Measurements from ENCODE around the gene GTF3C2. TPM values are rescaled to one million over a fixed set of nuclear protein-coding genes. Genes with fewer than 3 reads are reported as not detected.
A peak's percentile ranks its signal among the peaks of the same experiment; 100 is the strongest.

The GTF3C2 gene
- total and polyA plus RNA-seq, 2 of the 13 experiments (the other 11 are each of a cell fraction or from before 2014, with no cell fraction given), result 77.5 to 130 TPM

- TF ChIP-seq, protein P1, sequence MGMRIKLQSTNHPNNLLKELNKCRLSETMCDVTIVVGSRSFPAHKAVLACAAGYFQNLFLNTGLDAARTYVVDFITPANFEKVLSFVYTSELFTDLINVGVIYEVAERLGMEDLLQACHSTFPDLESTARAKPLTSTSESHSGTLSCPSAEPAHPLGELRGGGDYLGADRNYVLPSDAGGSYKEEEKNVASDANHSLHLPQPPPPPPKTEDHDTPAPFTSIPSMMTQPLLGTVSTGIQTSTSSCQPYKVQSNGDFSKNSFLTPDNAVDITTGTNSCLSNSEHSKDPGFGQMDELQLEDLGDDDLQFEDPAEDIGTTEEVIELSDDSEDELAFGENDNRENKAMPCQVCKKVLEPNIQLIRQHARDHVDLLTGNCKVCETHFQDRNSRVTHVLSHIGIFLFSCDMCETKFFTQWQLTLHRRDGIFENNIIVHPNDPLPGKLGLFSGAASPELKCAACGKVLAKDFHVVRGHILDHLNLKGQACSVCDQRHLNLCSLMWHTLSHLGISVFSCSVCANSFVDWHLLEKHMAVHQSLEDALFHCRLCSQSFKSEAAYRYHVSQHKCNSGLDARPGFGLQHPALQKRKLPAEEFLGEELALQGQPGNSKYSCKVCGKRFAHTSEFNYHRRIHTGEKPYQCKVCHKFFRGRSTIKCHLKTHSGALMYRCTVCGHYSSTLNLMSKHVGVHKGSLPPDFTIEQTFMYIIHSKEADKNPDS (CRISPR knock-in tag; IDR thresholded peaks at IDR 0.05), result peak; percentile 92
- TF ChIP-seq, protein P2, sequence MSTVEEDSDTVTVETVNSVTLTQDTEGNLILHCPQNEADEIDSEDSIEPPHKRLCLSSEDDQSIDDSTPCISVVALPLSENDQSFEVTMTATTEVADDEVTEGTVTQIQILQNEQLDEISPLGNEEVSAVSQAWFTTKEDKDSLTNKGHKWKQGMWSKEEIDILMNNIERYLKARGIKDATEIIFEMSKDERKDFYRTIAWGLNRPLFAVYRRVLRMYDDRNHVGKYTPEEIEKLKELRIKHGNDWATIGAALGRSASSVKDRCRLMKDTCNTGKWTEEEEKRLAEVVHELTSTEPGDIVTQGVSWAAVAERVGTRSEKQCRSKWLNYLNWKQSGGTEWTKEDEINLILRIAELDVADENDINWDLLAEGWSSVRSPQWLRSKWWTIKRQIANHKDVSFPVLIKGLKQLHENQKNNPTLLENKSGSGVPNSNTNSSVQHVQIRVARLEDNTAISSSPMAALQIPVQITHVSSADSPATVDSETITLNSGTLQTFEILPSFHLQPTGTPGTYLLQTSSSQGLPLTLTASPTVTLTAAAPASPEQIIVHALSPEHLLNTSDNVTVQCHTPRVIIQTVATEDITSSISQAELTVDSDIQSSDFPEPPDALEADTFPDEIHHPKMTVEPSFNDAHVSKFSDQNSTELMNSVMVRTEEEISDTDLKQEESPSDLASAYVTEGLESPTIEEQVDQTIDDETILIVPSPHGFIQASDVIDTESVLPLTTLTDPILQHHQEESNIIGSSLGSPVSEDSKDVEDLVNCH (CRISPR knock-in tag; IDR thresholded peaks at IDR 0.05), result peak; percentile 78; the same call in 1 of the 2 replicates
- peak; percentile 89 for TF ChIP-seq ZNF766 (CRISPR knock-in tag; IDR thresholded peaks at IDR 0.05; ENCODE audit: borderline replicate concordance)
- TF ChIP-seq PHB2 (IDR thresholded peaks at IDR 0.05; ENCODE audit: partially characterized antibody), result no peak
- peak; percentile 45; the same call in 1 of the 2 replicates for TF ChIP-seq ZNF772 (CRISPR knock-in tag; IDR thresholded peaks at IDR 0.05)
- peak; percentile 79; the same call in 1 of the 2 replicates for TF ChIP-seq ATF7-NPFF (CRISPR knock-in tag; IDR thresholded peaks at IDR 0.05; ENCODE audit: low read depth)
- TF ChIP-seq POLR2AphosphoS2 (IDR thresholded peaks at IDR 0.05; ENCODE audit: low read depth, low read length), result peak; percentile 79; the same call in 1 of the 2 replicates
- 0 out of 2 replicates have a peak, but pooled peaks have one; percentile 70 for TF ChIP-seq IRF1 (CRISPR knock-in tag; IDR thresholded peaks at IDR 0.05; ENCODE audit: low read depth)
- no peak for TF ChIP-seq TEAD2 (CRISPR knock-in tag; IDR thresholded peaks at IDR 0.05)
- TF ChIP-seq MAFF (IDR thresholded peaks at IDR 0.05; ENCODE audit: low read depth, low read length), result no peak
- 0 out of 2 replicates have a peak, but pooled peaks have one; percentile 96 for TF ChIP-seq SMYD3 (CRISPR knock-in tag; IDR thresholded peaks at IDR 0.05)
- TF ChIP-seq CEBPG (CRISPR knock-in tag; IDR thresholded peaks at IDR 0.05), result peak; percentile 84
- TF ChIP-seq NCOA2 (CRISPR knock-in tag; IDR thresholded peaks at IDR 0.05), result peak; percentile 64
- TF ChIP-seq ATF3 (CRISPR knock-in tag; IDR thresholded peaks at IDR 0.05), result peak; percentile 49
- peak; percentile 45; the same call in 1 of the 2 replicates for TF ChIP-seq IKZF5 (CRISPR knock-in tag; IDR thresholded peaks at IDR 0.05)
- no peak for TF ChIP-seq HOXA7 (CRISPR knock-in tag; IDR thresholded peaks at IDR 0.05)
- TF ChIP-seq CBX2 (IDR thresholded peaks at IDR 0.05; ENCODE audit: low read depth, low read length), result no peak
- no peak for TF ChIP-seq CBX2 (CRISPR knock-in tag; IDR thresholded peaks at IDR 0.05; ENCODE audit: low read depth)
- peak; percentile 78; the same call in 1 of the 2 replicates for TF ChIP-seq HOXD1 (CRISPR knock-in tag; IDR thresholded peaks at IDR 0.05)
- TF ChIP-seq AKAP8 (CRISPR knock-in tag; IDR thresholded peaks at IDR 0.05), result no peak
- peak; percentile 88 for TF ChIP-seq ZNF143 (CRISPR knock-in tag; IDR thresholded peaks at IDR 0.05)
- TF ChIP-seq, protein P3, sequence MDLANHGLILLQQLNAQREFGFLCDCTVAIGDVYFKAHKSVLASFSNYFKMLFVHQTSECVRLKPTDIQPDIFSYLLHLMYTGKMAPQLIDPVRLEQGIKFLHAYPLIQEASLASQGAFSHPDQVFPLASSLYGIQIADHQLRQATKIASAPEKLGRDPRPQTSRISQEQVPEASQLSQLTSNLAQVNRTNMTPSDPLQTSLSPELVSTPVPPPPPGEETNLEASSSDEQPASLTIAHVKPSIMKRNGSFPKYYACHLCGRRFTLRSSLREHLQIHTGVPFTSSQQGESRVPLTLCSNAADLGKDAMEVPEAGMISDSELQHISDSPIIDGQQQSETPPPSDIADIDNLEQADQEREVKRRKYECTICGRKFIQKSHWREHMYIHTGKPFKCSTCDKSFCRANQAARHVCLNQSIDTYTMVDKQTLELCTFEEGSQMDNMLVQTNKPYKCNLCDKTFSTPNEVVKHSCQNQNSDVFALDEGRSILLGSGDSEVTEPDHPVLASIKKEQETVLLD (CRISPR knock-in tag; IDR thresholded peaks at IDR 0.05; ENCODE audit: low read depth), result no peak; the same call in 1 of the 2 replicates
Observed at GRCh38 chr2:27322766-27323595, 33.6 kb downstream of the GTF3C2 start, which contains the start of gene MPV17 (continued).
